HCT116 (cell line): ENCODE measurements around the gene DLG2. TPM values are rescaled to one million over a fixed set of nuclear protein-coding genes. Genes with fewer than 3 reads are reported as not detected.

Source experiments
- ATAC-seq: fragments of 200-7000 bp; cut with Tn5 transposase; 2 replicates; pipeline ENCODE4 v1.9.1; 2020; ENCODE audit warnings: mild to moderate bottlenecking, moderate library complexity
- BruUV-seq: library from RNA; stranded (reverse); fragments of 400-500 nt; replicated peaks from 2 replicates; lab custom pipeline; 2021; lab: Mats Ljungman, UMichigan
- CTCF ChIA-PET: fragments of 300-600 bp; sonication (Branson Sonifier 250); formaldehyde crosslinking; loops from one replicate; lab custom pipeline; 2021; ENCODE audit warnings: antibody characterized with exemption; lab: Charles Lee
- POLR2A ChIA-PET: fragments of 300-600, 350-600 bp; sonication (Branson Sonifier 250); formaldehyde crosslinking; loops from one replicate; lab custom pipeline; 2021; ENCODE audit warnings: antibody characterized with exemption; lab: Charles Lee
- RAD21 ChIA-PET, 2 experiments: fragments of 300-600 bp; sonication (Branson Sonifier 250); formaldehyde crosslinking; loops; one replicate each; lab custom pipeline; 2023; ENCODE audit warnings: low total read pairs in 2 of 2; ENCODE audit not compliant: uncharacterized antibody in 2 of 2, unreplicated experiment in 2 of 2, low non-redundant PET in 1 of 2; lab: Charles Lee
- DNase-seq: peaks from one replicate; pipeline ENCODE4 v3.0.0-alpha.2; 2010; ENCODE audit warnings: low read depth, low spot score
- H2AFZ ChIP-seq: fragments of 200-600 bp; shearing (Covaris generic), sonication (generic); 2 replicates; pipeline ENCODE4 v1.6.1; 2017; ENCODE audit warnings: low read depth, mixed run types, mixed read lengths, antibody characterized with exemption, low read length; ENCODE audit not compliant: poor library complexity, severe bottlenecking
- H3K27ac ChIP-seq: 2 replicates; pipeline ENCODE4 v1.5.1; 2012; ENCODE audit warnings: low read depth, low read length
- H3K27me3 ChIP-seq: fragments of 200-600 bp; sonication (generic); 2 replicates; pipeline ENCODE4 v1.6.1; 2016; ENCODE audit warnings: mixed run types, low read length, mixed read lengths; ENCODE audit not compliant: insufficient read depth
- H3K36me3 ChIP-seq, 2 experiments: fragments of 200-500 bp in 1 of 2; fragments of 200-600 bp in 1 of 2; sonication (Bioruptor generic) in 1 of 2; sonication (generic) in 1 of 2; 2 replicates each; pipeline versions ENCODE4 v1.5.1 to v1.6.1; 2014 to 2016; ENCODE audit warnings: low read length in 2 of 2, inconsistent platforms in 1 of 2, mixed read lengths in 1 of 2, mixed run types in 1 of 2; ENCODE audit not compliant: insufficient read depth in 2 of 2, control insufficient read depth in 1 of 2
- H3K4me1 ChIP-seq, 2 experiments: fragments of 200-600 bp in 1 of 2; sonication (generic) in 1 of 2; 2 replicates each; pipeline versions ENCODE4 v1.5.1 to v1.6.1; 2012 to 2017; ENCODE audit warnings: low read length in 2 of 2, inconsistent platforms in 1 of 2, mild to moderate bottlenecking in 1 of 2, mixed read lengths in 1 of 2, mixed run types in 1 of 2, moderate library complexity in 1 of 2; ENCODE audit not compliant: insufficient read depth in 2 of 2, control insufficient read depth in 1 of 2
- H3K4me2 ChIP-seq: fragments of 200-600 bp; sonication (generic); 2 replicates; pipeline ENCODE4 v1.6.1; 2017; ENCODE audit warnings: mixed run types, low read length, mixed read lengths
- H3K4me3 ChIP-seq, 2 experiments: fragments of 200-600 bp in 1 of 2; sonication (generic) in 1 of 2; replicated peaks in 1 of 2; 2 replicates each; pipeline ENCODE4 v1.5.1; 2011 to 2016; ENCODE audit warnings: low read length in 2 of 2, control low read depth in 1 of 2, low read depth in 1 of 2, mild to moderate bottlenecking in 1 of 2, mixed read lengths in 1 of 2, mixed run types in 1 of 2
- H3K79me2 ChIP-seq: fragments of 200-600 bp; sonication (generic); 2 replicates; pipeline ENCODE4 v1.6.1; 2017; ENCODE audit warnings: mild to moderate bottlenecking, mixed run types, low read length, moderate library complexity, mixed read lengths; ENCODE audit not compliant: insufficient read depth
- H3K9ac ChIP-seq: fragments of 200-600 bp; sonication (generic); 2 replicates; pipeline ENCODE4 v1.6.1; 2016; ENCODE audit warnings: low read length, mixed read lengths
- H3K9me2 ChIP-seq: fragments of 200-600 bp; sonication (generic), shearing (Covaris generic); 2 replicates; pipeline ENCODE4 v1.6.1; 2017; ENCODE audit warnings: mixed run types, mild to moderate bottlenecking, moderate library complexity; ENCODE audit not compliant: insufficient read depth
- H3K9me3 ChIP-seq, 2 experiments: fragments of 200-500 bp in 1 of 2; fragments of 200-600 bp in 1 of 2; sonication (Bioruptor generic) in 1 of 2; sonication (generic) in 1 of 2; 2 replicates each; pipeline ENCODE4 v1.6.1; 2014 to 2017; ENCODE audit warnings: low read length in 2 of 2, mixed read lengths in 2 of 2, inconsistent platforms in 1 of 2, low read depth in 1 of 2, mild to moderate bottlenecking in 1 of 2, mixed run types in 1 of 2, moderate library complexity in 1 of 2; ENCODE audit not compliant: control insufficient read depth in 1 of 2, insufficient read depth in 1 of 2
- H4K20me1 ChIP-seq: fragments of 200-600 bp; sonication (generic), shearing (Covaris generic); 2 replicates; pipeline ENCODE4 v1.6.1; 2017; ENCODE audit warnings: mixed run types, mild to moderate bottlenecking, moderate library complexity; ENCODE audit not compliant: insufficient read depth
- CBX3 ChIP-seq: IDR thresholded peaks from 2 replicates; pipeline ENCODE4 v1.6.1; 2012; ENCODE audit warnings: low read depth
- EGR1 ChIP-seq: IDR thresholded peaks from 2 replicates; pipeline ENCODE4 v1.6.1; 2012; ENCODE audit warnings: low read depth
- ELF1 ChIP-seq: IDR thresholded peaks from 2 replicates; pipeline ENCODE4 v1.6.1; 2012; ENCODE audit warnings: low read depth, borderline replicate concordance
- EZH2phosphoT487 ChIP-seq: fragments of 200-600 bp; IDR thresholded peaks from 2 replicates; pipeline ENCODE4 v1.6.1; 2018; ENCODE audit warnings: antibody characterized with exemption, borderline replicate concordance
- FOSL1 ChIP-seq: IDR thresholded peaks from 2 replicates; pipeline ENCODE4 v1.6.1; 2012; ENCODE audit warnings: low read depth
- POLR2A ChIP-seq: IDR thresholded peaks from 2 replicates; pipeline ENCODE4 v1.7.0; 2011; ENCODE audit warnings: borderline replicate concordance; ENCODE audit not compliant: insufficient read depth, insufficient read length; ENCODE audit errors: extremely low read depth
- SIN3A ChIP-seq: IDR thresholded peaks from 2 replicates; pipeline ENCODE4 v1.6.1; 2012; ENCODE audit warnings: low read depth
- SP1 ChIP-seq: IDR thresholded peaks from 2 replicates; pipeline ENCODE4 v1.6.1; 2012; ENCODE audit warnings: low read depth
- TCF7L2 ChIP-seq: IDR thresholded peaks from 2 replicates; pipeline ENCODE4 v1.7.0; 2011; ENCODE audit warnings: borderline replicate concordance, inconsistent platforms; ENCODE audit not compliant: insufficient read depth, insufficient read length; ENCODE audit errors: extremely low read depth
- ZFX ChIP-seq: fragments of 450-650 bp; IDR thresholded peaks from 2 replicates; pipeline ENCODE4 v1.6.1; 2017
- intact Hi-C: fragments of 100-400 bp; cut with micrococcal nuclease; formaldehyde crosslinking; loops from 2 replicates; pipeline ENCODE4 v1.10.0; 2022
- total RNA-seq: library from RNA; stranded (reverse); gene quantifications from one replicate; pipeline ENCODE4 v1.2.1, GENCODE V29; 2021; ENCODE audit not compliant: unreplicated experiment
- TF ChIP-seq, protein P1 (sequence below), 3 experiments: fragments of 200-600 bp in 1 of 3; sonication (generic) in 1 of 3; IDR thresholded peaks in 2 of 3; conservative IDR thresholded peaks in 1 of 3; 2 replicates each; pipeline ENCODE4 v1.5.1; 2012 to 2017; ENCODE audit warnings: low read depth in 2 of 3, low read length in 2 of 3, antibody characterized with exemption in 1 of 3, borderline replicate concordance in 1 of 3, control low read depth in 1 of 3, mild to moderate bottlenecking in 1 of 3, mixed read lengths in 1 of 3, mixed run types in 1 of 3, moderate library complexity in 1 of 3; ENCODE audit not compliant: insufficient read depth in 1 of 3

The DLG2 gene
- total RNA-seq, 1 experiment from 2014 or later = 2.4 TPM

DNA sequence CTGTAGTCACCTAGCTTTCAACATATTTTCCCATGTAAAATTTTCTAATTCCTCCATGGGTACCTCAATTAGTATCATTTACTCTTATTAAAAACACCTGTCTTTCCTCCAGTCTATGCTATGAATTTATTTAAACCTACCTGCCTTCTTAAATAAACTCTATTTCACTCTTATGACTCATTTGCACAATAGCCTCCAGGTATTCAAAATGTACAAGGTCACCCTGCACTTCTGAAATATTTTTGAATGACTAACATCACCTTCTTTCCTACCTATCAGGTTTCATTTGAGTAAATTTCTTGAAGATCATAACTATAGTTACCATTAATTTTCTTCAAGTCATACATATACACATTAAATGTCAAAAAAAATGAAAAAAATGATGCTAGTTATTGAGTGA lies 939.7 kb downstream of the DLG2 start:
- no peak overlapping the region for H3K4me3 ChIP-seq
- no peak overlapping the region for H3K4me2 ChIP-seq
- H2AFZ ChIP-seq = no peak overlapping the region
- no peaks in the 10 kb centered on the region for H3K79me2 ChIP-seq
- H3K9me2 ChIP-seq = no peaks in the 10 kb centered on the region
- BruUV-seq = no TSS peak
- no peaks in the 10 kb centered on the region for H3K4me1 ChIP-seq
- no peak for DNase-seq
- no peaks in the 10 kb centered on the region for H3K9me3 ChIP-seq
- H3K27ac ChIP-seq = no peak overlapping the region
- ChIA-PET CTCF (no interaction called here), POLR2A (no interaction called here), RAD21 (no interaction called here)
- no peak overlapping the region for H3K9ac ChIP-seq
- H3K36me3 ChIP-seq = no peaks in the 10 kb centered on the region
- no peaks in the 10 kb centered on the region for H3K27me3 ChIP-seq
- no peak for ATAC-seq
- TF ChIP-seq ZFX (no peak), SP1 (no peak), ELF1 (no peak), EZH2phosphoT487 (no peak), SIN3A (no peak), EGR1 (no peak), FOSL1 (no peak)
- TF ChIP-seq, protein P1, sequence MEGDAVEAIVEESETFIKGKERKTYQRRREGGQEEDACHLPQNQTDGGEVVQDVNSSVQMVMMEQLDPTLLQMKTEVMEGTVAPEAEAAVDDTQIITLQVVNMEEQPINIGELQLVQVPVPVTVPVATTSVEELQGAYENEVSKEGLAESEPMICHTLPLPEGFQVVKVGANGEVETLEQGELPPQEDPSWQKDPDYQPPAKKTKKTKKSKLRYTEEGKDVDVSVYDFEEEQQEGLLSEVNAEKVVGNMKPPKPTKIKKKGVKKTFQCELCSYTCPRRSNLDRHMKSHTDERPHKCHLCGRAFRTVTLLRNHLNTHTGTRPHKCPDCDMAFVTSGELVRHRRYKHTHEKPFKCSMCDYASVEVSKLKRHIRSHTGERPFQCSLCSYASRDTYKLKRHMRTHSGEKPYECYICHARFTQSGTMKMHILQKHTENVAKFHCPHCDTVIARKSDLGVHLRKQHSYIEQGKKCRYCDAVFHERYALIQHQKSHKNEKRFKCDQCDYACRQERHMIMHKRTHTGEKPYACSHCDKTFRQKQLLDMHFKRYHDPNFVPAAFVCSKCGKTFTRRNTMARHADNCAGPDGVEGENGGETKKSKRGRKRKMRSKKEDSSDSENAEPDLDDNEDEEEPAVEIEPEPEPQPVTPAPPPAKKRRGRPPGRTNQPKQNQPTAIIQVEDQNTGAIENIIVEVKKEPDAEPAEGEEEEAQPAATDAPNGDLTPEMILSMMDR (IDR thresholded peaks at IDR 0.05 in 2 of 3, conservative IDR thresholded peaks at IDR 0.05 in 1 of 3; ENCODE audit: borderline replicate concordance in 1 of 3, insufficient read depth in 1 of 3, low read depth in 2 of 3, low read length in 2 of 3) = no peak
- intact Hi-C loops = no loop called here
- no peaks in the 10 kb centered on the region for H4K20me1 ChIP-seq

DNA sequence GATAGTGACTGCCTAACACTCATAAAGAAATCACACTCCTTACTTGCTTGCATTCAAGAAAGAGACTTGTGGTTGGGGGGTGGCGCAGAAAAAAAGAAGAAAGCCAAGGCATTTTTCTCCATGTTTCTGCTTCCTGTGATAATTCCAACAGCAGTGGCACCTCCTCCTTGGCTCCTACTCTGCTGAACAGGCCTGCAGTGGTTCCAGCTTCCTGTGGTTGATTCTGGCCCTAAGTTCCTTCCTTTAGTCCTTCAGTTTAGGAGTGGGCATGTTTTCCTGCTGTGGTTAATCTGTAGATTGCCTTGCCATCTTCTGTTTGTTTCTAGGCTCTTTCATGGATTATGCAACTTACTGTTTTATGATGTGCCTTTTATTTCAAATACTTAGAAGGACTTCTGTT lies 940.4 kb downstream of the DLG2 start:
- Histone ChIP-seq H3K36me3 (no peaks in the 10 kb centered on the region), H4K20me1 (no peaks in the 10 kb centered on the region), H3K27me3 (no peaks in the 10 kb centered on the region), H2AFZ (no peak overlapping the region), H3K9me3 (no peaks in the 10 kb centered on the region), H3K4me2 (no peak overlapping the region), H3K4me3 (no peak overlapping the region), H3K79me2 (no peaks in the 10 kb centered on the region)
- RAD21 ChIA-PET = no interaction called here
- intact Hi-C loops = no loop called here
- no TSS peak for BruUV-seq
- TF ChIP-seq TCF7L2 = no peak
- TF ChIP-seq ELF1 = no peak
- no peak for TF ChIP-seq SIN3A
- no peak for TF ChIP-seq FOSL1
- no peak for TF ChIP-seq CBX3
- TF ChIP-seq POLR2A = no peak
- TF ChIP-seq, all 23 proteins: peak for 0
- ATAC-seq (no peak), DNase-seq (no peak)
- Histone ChIP-seq H3K27ac (no peak overlapping the region), H3K4me1 (no peaks in the 10 kb centered on the region), H3K9me2 (no peaks in the 10 kb centered on the region), H3K9ac (no peak overlapping the region)
- ChIA-PET POLR2A (no interaction called here), CTCF (no interaction called here)
